ENCODE measurements around the gene EXPH5.

EXPH5 gene

GRCh38 chr11:108559904-108560303 lies 33.7 kb downstream of the EXPH5 start:
- DNase-seq (ENCODE audit: low spot score): no peak

- no peak for DNase-seq (ENCODE audit: low spot score)
Observed at GRCh38 chr11:108559340-108559739, 34.2 kb downstream of the EXPH5 start.

GRCh38 chr11:108558222-108558621 lies 35.3 kb downstream of the EXPH5 start:
- DNase-seq (ENCODE audit: low spot score): no peak

- DNase-seq (ENCODE audit: low spot score): no peak
Observed at GRCh38 chr11:108556019-108556418, 37.5 kb downstream of the EXPH5 start.

- no peak for DNase-seq (ENCODE audit: low spot score)
Observed at GRCh38 chr11:108551651-108552462, 41.7 kb downstream of the EXPH5 start.

- no peak for DNase-seq (ENCODE audit: low spot score)
Observed at GRCh38 chr11:108549319-108549885, 44.2 kb downstream of the EXPH5 start.

GRCh38 chr11:108545909-108546501 lies 47.6 kb downstream of the EXPH5 start:
- no peak for DNase-seq (ENCODE audit: low spot score)

- DNase-seq (ENCODE audit: low spot score): no peak
Observed at GRCh38 chr11:108543316-108543964, 50.1 kb downstream of the EXPH5 start.

- no peak for DNase-seq (ENCODE audit: low spot score)
Observed at GRCh38 chr11:108541531-108541930, 52.0 kb downstream of the EXPH5 start.

GRCh38 chr11:108538502-108538901 lies 55.1 kb downstream of the EXPH5 start:
- DNase-seq (ENCODE audit: low spot score): no peak

GRCh38 chr11:108538022-108538424 lies 55.5 kb downstream of the EXPH5 start:
- no peak for DNase-seq (ENCODE audit: low spot score)

GRCh38 chr11:108536783-108537182 lies 56.8 kb downstream of the EXPH5 start:
- DNase-seq (ENCODE audit: low spot score): no peak

GRCh38 chr11:108535384-108535955 lies 58.1 kb downstream of the EXPH5 start:
- DNase-seq (ENCODE audit: low spot score): no peak

- DNase-seq (ENCODE audit: low spot score): no peak
Observed at GRCh38 chr11:108534274-108534882, 59.2 kb downstream of the EXPH5 start.

- DNase-seq (ENCODE audit: low spot score): no peak
Observed at GRCh38 chr11:108530426-108530825, 63.1 kb downstream of the EXPH5 start.

- DNase-seq (ENCODE audit: low spot score): no peak
Observed at GRCh38 chr11:108527382-108527781, 66.2 kb downstream of the EXPH5 start.

- no peak for DNase-seq (ENCODE audit: low spot score)
Observed at GRCh38 chr11:108525161-108525560, 68.4 kb downstream of the EXPH5 start.

- DNase-seq (ENCODE audit: low spot score): no peak
Observed at GRCh38 chr11:108524422-108524821, 69.1 kb downstream of the EXPH5 start.

- no peak for DNase-seq (ENCODE audit: low spot score)
Observed at GRCh38 chr11:108522318-108522717, 71.2 kb downstream of the EXPH5 start.

GRCh38 chr11:108518581-108518980 lies 75.0 kb downstream of the EXPH5 start:
- DNase-seq (ENCODE audit: low spot score): no peak

- no peak for DNase-seq (ENCODE audit: low spot score)
Observed at GRCh38 chr11:108516125-108516524, 77.4 kb downstream of the EXPH5 start.

- no peak for DNase-seq (ENCODE audit: low spot score)
Observed at GRCh38 chr11:108512708-108513107, 80.9 kb downstream of the EXPH5 start.
